HG03520 (cell line): Measurements from ENCODE around the gene SIPA1L3.
"Not testable (repeated sequence)": the region's sequence is repeated elsewhere in the genome, so short reads cannot be mapped to it uniquely, and the experiment has no call there.

Source experiments
- ATAC-seq: cut with Tn5 transposase; IDR thresholded peaks from one replicate; pipeline ENCODE4 v1.9.1; 2021; ENCODE audit warnings: mild to moderate bottlenecking, moderate library complexity; ENCODE audit not compliant: unreplicated experiment

SIPA1L3 gene

GRCh38 chr19:38018694-38019395 lies 111.8 kb downstream of the SIPA1L3 start:
- ATAC-seq = no peak

GRCh38 chr19:38019396-38019724 lies 112.4 kb downstream of the SIPA1L3 start:
- ATAC-seq = no peak

- no peak for ATAC-seq
Observed at GRCh38 chr19:38020311-38020710, 113.3 kb downstream of the SIPA1L3 start.

GRCh38 chr19:38021352-38021751 lies 114.3 kb downstream of the SIPA1L3 start:
- no peak for ATAC-seq

- ATAC-seq = no peak
Observed at GRCh38 chr19:38022791-38023670, 116.0 kb downstream of the SIPA1L3 start.

GRCh38 chr19:38023671-38024541 lies 116.9 kb downstream of the SIPA1L3 start:
- no peak for ATAC-seq

GRCh38 chr19:38024992-38025908 lies 118.2 kb downstream of the SIPA1L3 start:
- ATAC-seq = no peak

GRCh38 chr19:38025909-38026307 lies 118.9 kb downstream of the SIPA1L3 start:
- ATAC-seq = no peak

GRCh38 chr19:38028913-38029510 lies 122.0 kb downstream of the SIPA1L3 start:
- no peak for ATAC-seq

- ATAC-seq = not testable (repeated sequence)
Observed at GRCh38 chr19:38030001-38030400, 123.0 kb downstream of the SIPA1L3 start.

GRCh38 chr19:38030686-38031422 lies 123.8 kb downstream of the SIPA1L3 start:
- no peak for ATAC-seq

- ATAC-seq = no peak
Observed at GRCh38 chr19:38031423-38031770, 124.4 kb downstream of the SIPA1L3 start.

GRCh38 chr19:38032151-38032550 lies 125.1 kb downstream of the SIPA1L3 start:
- ATAC-seq = no peak

- ATAC-seq = no peak
Observed at GRCh38 chr19:38032951-38033350, 125.9 kb downstream of the SIPA1L3 start.

- ATAC-seq = peak; percentile 61
Observed at GRCh38 chr19:38033658-38034491, 126.9 kb downstream of the SIPA1L3 start.

GRCh38 chr19:38034492-38034860 lies 127.5 kb downstream of the SIPA1L3 start:
- ATAC-seq = no peak

- no peak for ATAC-seq
Observed at GRCh38 chr19:38035515-38036495, 128.8 kb downstream of the SIPA1L3 start.
